NCI-H69 (cell line): ENCODE results near the gene FGF5.
A peak's percentile ranks its signal among the peaks of the same experiment; 100 is the strongest.
"Not testable (repeated sequence)": the region's sequence is repeated elsewhere in the genome, so short reads cannot be mapped to it uniquely, and the experiment has no call there.

Source experiments
- DNase-seq: peaks from one replicate; lab custom pipeline; 2025; lab: John Stamatoyannopoulos, UW

The FGF5 gene

GRCh38 chr4:80254114-80254513, 12.3 kb upstream of the FGF5 start:
- no peak for DNase-seq

DNA sequence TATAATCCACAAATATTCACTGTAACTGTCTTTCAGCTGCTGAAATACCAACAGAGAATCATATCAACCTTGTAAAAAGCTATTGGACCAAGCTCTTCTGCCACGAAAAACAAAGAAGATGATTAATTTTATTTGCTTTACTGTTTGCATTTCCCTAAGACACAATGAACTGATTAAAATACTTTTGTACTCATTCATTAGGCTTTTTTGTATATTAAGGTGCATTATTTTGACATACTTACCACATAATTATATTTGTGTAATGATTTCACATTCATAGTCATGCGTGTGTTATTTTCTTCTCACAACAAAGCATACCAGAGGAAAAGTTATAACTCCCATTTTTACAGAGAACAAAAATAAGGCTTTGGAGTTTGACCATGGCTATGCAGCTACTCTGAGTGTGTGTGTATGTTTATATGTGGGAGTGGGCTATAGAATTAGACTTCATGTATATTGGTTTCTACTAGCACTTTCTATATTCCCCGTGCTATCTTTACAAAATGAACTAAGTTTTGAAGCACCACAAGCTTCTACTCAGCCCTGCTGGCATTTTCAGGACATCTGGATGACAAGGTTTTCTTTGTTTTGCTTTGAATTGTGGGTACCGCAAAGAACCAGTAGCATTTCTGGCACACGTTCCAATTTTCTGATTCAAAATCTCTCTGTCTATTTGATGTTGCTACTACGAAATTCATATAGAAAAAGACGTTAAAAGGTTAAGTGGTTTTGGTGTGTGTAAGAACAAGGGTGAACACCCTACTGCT, 11.0 kb upstream of the FGF5 start:
- DNase-seq: peak; percentile 57

- DNase-seq: no peak
Observed at GRCh38 chr4:80257851-80258250, 8.6 kb upstream of the FGF5 start.

- peak; percentile 94 for DNase-seq
Observed at GRCh38 chr4:80259012-80259411, 7.5 kb upstream of the FGF5 start.

DNA sequence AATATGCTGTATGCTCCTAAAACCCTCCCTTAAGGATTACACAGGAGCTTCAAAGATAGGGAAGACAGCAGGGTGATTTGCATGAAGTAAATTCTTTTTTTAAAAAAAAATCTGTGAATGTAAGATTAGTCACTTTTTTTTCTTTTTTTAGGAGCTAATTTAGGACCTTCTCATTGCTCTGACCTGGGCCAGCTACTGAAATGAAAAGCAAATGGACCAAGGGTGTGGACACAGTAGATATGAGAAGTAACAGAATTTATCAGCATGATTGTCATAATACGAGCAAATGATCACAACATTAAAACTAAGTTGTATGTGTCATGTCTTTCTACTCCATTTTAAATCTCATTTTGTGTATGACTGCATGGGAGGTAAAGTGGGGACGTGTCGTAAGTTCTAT, 6.6 kb upstream of the FGF5 start:
- no peak for DNase-seq

DNA sequence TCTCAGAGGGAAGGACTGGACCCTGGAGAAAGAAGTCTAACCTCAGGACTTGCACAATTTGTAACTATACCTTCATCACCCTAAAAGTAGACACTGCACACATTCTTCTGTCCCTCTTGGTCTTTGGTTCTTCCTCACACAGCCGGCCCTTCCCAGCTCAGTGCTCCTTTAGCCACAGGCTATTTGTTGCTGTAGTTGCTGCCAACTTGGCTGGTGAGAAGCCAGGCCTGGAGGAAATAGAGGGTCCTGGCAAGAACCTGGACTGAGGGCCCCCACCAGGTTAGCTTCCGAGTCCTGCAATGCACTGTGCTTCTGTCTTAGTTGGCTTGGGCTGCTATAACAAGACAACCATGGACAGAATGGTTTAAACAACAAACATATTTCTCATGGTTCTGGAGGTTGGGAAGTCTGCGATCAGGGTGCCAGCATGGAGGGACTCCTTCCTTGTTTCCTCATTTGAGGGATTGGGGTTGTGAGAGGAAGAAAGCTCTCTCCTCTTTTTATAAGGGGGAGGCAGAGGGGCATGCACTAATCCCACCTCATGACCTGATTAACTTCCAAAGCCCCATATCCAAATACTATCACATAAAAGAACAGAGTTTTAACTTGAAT, 4.4 kb upstream of the FGF5 start:
- no peak for DNase-seq

DNA sequence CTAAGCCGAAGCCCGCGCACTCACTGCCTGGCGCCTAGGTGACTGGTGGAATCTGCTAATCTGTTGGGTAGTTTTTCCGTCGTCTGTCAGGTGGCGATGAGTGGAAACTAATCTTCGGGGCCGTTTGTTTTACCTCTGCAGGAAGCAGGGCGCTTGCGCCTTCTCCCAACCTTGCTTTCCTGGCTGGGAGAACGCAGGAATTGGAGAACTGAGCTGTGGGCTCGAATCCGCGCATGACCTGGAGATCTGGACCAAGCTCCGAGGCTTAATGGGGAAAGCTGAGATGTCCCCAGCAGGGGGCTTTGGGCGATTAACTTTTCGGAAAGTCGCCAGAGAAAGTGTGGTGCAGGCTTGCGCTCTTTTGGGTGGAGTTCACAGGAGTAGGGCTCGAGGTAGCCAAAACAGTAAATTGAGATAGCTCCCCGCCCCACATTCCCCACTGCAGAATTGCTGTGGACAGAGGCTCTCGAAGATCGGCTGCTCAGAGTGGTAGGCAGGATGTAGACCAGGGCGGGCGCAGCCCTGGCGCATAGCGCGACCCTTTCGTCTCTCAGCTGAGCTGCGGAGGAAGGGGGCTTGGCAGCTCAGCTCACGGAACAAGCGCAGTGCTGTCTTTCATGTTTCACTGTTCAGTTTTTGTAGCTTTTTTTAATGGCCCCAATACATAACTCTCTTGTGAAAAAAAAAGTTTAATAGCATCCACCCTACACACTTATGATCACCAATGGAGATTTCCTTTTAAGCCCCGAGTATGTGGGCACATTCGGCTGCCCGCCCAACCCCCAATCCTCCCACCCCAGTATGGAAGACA, 2.7 kb upstream of the FGF5 start:
- DNase-seq: no peak

DNA sequence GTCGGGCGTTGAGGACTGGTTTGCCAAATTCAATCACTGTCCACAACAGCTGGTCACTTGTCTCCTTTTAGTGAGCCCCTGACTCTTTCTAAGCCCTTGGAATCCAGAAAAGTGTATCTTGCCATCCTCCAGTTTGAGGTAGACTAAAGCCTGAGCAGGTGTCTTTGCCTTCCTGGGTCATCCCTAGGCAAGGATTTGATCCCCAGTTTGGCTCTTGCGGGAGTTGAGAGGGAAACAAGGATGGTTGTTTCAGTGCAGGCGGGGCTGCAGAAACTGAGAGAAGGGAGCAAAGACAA, 2.2 kb upstream of the FGF5 start:
- DNase-seq: no peak

DNA sequence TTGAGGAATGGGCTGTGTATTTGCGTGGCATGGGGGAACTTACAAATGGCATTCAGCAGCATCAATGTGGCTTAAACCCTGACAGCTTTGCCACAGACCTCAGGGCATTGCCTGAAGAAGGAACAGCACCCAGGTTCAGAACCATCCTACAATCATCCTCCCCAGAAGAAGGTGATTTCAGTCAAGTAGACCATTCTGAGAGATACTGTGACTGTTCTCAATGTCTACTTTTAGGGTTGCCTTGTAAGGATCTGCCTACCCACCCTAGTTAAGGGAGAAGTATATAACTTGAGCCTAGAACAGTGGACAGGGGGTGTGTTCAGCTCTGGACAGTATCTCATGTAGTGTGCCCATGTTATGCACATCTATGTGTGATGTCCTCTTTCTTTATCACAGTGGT, 1.6 kb upstream of the FGF5 start:
- DNase-seq: no peak

GRCh38 chr4:80265571-80266252, 752 bp upstream of the FGF5 start:
- DNase-seq: peak; percentile 72

DNA sequence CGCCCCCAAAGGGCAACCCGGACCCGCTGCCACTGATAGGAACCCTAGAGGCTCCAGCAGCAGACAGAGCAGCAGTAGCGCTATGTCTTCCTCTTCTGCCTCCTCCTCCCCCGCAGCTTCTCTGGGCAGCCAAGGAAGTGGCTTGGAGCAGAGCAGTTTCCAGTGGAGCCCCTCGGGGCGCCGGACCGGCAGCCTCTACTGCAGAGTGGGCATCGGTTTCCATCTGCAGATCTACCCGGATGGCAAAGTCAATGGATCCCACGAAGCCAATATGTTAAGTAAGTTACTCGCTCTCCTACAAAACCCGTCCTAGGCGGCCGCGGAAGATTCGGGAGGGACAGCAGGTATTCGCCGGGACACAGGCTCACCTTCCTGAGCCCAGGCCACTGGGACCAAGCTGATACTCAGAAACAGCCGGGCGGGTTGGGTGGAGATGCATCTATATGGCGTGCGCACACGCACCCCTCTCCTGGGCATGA, 477 bp downstream of the FGF5 start:
- peak; percentile 83 for DNase-seq

GRCh38 chr4:80268081-80268823, 1.8 kb downstream of the FGF5 start:
- peak; percentile 84 for DNase-seq

GRCh38 chr4:80268936-80269335, 2.5 kb downstream of the FGF5 start:
- DNase-seq: peak; percentile 66

DNA sequence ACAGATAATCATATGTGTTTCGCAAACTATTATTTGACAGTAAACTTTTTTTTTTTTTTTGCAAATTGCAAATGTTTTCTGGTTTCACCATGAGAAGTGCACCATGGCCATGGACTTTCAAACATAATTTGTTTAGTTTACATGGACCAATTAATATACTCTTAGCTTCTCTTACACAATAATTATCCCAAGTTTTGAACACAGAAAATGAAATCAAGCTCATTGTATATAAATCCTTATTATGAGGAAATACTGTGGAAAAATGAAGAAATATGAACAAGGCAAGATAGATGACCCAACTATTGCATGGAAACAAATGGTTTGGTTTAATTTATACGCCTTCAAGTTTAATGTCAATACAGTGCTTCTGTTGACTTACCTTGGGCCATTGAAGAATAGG, 3.9 kb downstream of the FGF5 start:
- no peak for DNase-seq

DNA sequence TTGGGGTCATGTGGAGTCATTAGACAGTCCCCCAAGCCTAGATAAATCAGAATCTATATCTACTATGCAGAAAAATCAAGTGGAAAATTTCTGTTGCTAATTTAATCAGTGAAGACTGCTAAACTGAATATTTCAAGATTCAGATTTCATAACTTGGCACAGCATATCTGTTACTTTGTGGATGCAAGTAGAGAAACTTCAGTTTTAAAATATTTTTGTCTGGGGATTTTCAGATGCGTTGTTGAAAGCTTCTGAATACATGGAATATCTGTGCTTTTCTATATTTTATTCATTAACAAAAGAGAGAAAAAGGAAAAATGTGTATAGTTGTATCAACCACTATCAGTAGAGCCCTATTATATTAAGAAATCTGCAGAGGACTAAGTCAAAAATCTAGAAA, 4.4 kb downstream of the FGF5 start:
- no peak for DNase-seq

DNA sequence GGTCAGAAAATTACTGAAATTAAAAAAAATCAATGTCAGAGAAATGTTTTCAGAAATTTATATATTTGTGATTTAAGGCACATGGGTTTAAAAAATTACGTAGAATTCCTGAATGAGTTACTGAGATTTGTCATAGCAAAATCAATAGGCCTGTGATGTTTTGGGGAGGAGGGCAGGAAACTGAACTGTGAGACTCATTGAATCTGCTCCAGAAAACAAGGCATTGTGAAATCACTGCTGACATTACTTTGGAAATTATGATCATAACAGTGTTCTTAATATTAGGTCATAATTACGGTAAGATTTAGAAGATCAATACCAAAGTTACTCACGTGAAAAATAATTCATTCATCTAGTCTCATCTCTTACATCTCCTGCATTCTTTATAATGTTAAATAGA, 5.3 kb downstream of the FGF5 start:
- no peak for DNase-seq

DNA sequence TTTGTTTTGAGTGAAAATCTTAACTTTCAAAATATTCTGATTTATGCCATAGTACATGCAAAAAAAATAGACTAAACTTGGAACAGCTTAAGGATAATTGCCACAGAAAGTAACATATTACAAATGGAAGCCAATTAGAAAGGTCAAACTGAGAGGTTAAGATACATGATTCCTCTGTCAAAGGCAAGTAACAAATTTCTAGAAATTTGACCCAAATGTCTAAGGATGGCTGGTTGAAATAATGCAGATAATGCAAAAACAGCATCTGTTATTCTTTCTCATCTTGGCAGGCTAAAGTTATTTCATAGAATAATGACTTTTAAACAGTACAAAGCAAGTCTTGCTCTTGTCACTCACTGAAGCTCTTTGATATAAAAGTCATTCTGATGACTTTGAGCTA, 10.5 kb downstream of the FGF5 start:
- DNase-seq: no peak

GRCh38 chr4:80279751-80280150, 13.3 kb downstream of the FGF5 start:
- DNase-seq: no peak

GRCh38 chr4:80286451-80286850, 20.0 kb downstream of the FGF5 start:
- DNase-seq: no peak

DNA sequence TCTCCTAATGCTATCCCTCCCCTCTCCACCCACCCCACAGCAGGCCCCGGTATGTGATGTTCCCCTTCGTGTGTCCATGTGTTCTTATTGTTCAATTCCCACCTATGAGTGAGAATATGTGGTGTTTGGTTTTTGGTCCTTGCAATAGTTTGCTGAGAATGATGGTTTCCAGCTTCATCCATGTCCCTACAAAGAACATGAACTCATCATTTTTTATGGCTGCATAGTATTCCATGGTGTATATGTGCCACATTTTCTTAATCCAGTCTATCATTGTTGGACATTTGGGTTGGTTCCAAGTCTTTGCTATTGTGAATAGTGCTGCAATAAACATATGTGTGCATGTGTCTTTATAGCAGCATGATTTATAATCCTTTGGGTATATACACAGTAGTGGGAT, 24.2 kb downstream of the FGF5 start:
- not testable (repeated sequence) for DNase-seq

DNA sequence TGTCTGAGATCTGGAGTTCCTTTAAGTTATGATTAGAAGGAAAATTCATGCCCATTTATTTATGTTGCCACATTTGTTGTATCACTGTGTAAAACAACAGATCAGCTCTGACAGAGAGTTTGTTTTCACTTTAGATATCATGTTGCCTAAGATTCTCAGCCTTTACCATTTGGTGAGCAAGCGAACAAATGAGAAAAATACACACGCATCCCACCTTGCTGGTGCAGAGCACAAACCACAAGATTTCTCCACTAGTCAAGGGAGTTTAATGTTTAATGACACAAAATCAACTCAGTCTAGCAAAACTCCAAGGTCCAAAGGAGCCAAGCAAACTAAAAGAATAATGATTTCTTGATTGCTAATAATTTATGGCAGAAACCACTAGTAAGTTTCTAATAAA, 27.7 kb downstream of the FGF5 start:
- DNase-seq: no peak

DNA sequence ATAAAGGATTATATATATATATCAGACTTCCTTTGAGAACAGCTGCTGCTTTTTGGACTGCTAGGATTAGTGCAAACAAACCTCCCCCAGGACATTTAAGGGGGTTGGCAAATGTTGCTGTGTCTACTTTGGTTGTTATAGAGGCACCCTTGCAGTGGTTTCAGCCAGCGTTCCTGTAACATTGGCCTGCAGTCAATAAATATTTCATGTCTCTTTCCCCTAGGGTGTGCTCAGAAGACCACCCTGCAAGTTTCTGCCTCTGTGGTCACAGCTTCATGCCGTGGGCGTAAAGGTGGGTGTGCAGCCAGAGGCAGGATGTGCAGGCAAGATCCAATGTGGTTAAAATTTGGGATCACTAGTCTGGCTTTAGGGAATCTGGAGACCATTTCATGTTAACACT, 28.9 kb downstream of the FGF5 start:
- peak; percentile 81 for DNase-seq
